ENCODE data around the gene GLG1.
A peak's percentile ranks its signal among the peaks of the same experiment; 100 is the strongest.

The GLG1 gene

DNA sequence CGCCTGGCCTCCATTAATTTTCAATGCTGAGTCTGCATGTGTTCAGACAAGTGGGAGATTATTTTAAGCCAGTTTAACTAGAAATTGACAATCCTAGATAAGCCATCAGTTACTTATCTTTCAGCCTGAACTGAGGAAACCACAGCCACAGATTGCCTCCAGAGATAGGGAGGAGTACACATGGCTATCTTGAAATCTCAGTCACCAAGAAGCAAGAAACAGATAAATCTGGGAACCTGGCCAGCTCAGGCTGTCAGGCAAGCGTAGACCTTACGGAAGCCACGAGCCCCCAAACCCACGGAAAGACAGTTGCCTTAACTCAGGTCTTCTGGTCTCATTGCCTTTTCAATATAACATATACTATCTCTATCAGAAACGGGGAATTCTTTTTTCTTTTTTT is 2.0 kb upstream of the GLG1 start:
- no peak overlapping the region for H3K4me3 ChIP-seq (ENCODE audit: low read depth, low read length)
- no peak for TF ChIP-seq CTCF (IDR thresholded peaks at IDR 0.05; ENCODE audit: insufficient read depth, low read depth, low read length, missing control alignments)
- DNase-seq (ENCODE audit: low read depth): no peak

DNA sequence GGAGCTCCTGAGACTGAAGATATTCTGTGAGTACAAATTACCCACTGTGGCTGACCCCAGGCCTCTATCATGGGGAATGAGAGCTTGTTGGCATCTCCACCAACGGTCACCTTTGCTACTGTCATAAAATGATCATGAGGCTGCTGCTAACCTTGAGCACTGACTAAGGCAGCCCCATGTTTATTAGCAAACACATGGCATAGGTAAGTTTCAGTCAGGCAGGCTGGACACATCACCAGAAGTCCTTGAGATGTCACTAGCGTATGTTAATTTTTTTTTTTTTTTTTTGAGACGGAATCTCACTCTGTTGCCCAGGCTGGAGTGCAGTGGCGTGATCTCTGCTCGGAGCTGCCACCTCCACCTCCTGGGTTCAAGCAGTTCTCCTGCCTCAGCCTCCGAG is 1.5 kb upstream of the GLG1 start:
- no peak for DNase-seq (ENCODE audit: low read depth)
- no peak for TF ChIP-seq CTCF (IDR thresholded peaks at IDR 0.05; ENCODE audit: insufficient read depth, low read depth, low read length, missing control alignments)
- H3K4me3 ChIP-seq (ENCODE audit: low read depth, low read length): no peak overlapping the region

DNA sequence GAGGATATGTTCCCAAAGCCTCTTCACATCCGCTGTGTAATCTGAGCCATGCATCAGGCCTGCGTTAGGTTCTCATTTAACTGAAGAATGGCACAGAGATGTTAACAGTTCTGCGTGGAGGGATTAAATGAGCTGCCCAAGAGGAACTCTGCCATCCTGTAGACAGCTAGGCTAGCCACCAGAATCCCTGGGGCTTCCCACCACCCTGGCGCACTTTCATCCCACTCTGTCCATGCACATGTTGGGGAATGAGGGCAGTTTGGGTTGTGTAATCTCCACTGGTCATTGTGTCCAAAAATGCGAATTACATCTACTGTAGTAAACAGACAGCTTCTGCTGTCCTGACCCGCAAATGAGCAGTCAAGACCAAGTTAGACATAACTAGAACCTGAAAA is 1.0 kb upstream of the GLG1 start:
- no peak for DNase-seq (ENCODE audit: low read depth)
- H3K4me3 ChIP-seq (ENCODE audit: low read depth, low read length): no peak overlapping the region
- no peak for TF ChIP-seq CTCF (IDR thresholded peaks at IDR 0.05; ENCODE audit: insufficient read depth, low read depth, low read length, missing control alignments)

GRCh38 chr16:74607310-74607961 is 522 bp upstream of the GLG1 start:
- TF ChIP-seq CTCF (IDR thresholded peaks at IDR 0.05; ENCODE audit: insufficient read depth, low read depth, low read length, missing control alignments): no peak
- H3K4me3 ChIP-seq (ENCODE audit: low read depth, low read length): peak overlapping the region; percentile 88
- no peak for DNase-seq (ENCODE audit: low read depth)

DNA sequence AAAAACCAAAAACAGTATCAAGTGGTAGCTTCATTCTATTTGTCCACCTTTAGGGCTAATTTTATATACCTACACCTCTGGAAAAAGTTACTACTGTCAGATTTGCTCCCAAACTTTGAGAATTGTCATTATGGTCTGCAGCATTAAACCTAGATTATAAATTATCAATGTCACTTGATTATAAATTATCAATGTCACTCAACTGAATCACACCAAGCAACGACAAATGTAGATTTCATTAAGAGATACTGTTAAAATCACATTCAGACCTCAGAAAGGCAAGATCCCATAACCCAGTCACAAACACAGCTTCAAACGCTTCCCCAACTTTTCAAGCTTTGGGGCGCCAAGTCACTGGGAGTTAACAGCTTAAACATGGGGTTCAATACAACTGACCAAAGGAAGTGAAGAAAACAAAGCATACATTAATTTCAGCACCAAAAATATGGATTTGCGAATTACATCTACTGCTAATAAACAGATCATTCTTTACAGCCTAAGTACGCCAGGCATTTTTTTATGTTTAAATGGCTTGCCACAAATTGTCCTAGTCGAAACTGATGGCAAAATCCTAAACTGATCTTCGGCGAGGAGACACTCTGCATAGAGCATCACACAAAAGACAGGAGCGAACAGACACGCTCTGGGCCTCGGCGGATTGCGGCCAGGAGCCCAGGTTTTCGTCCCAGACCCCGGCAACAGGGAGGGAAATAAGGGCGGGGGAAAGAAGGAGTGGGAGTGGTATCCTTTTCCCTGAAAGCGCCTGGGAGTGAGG is 981 bp downstream of the GLG1 start:
- DNase-seq (ENCODE audit: low read depth): no peak
- TF ChIP-seq CTCF (IDR thresholded peaks at IDR 0.05; ENCODE audit: insufficient read depth, low read depth, low read length, missing control alignments): no peak
- peak overlapping the region; percentile 88 for H3K4me3 ChIP-seq (ENCODE audit: low read depth, low read length)

- peak overlapping the region; percentile 88 for H3K4me3 ChIP-seq (ENCODE audit: low read depth, low read length)
- TF ChIP-seq CTCF (IDR thresholded peaks at IDR 0.05; ENCODE audit: insufficient read depth, low read depth, low read length, missing control alignments): no peak
- DNase-seq (ENCODE audit: low read depth): no peak
Observed at GRCh38 chr16:74605332-74605731, 1.6 kb downstream of the GLG1 start.
